HEK293 (cell line): ENCODE measurements around the gene SLC16A10.

Experiments
- REPIN1 ChIP-seq: fragments of 450-650 bp; formaldehyde crosslinking; IDR thresholded peaks from 2 replicates; pipeline ENCODE4 v1.5.1; 2017; ENCODE audit warnings: missing biosample characterization, missing genetic modification characterization, low read depth
- SETDB1 ChIP-seq: IDR thresholded peaks from one replicate; pipeline ENCODE4 v1.6.1; 2017; ENCODE audit warnings: mild to moderate bottlenecking, low read length, moderate library complexity, mixed read lengths; ENCODE audit not compliant: insufficient read length
- ZBTB1 ChIP-seq: fragments of 450-650 bp; formaldehyde crosslinking; IDR thresholded peaks from 2 replicates; pipeline ENCODE4 v1.5.1; 2016; ENCODE audit warnings: missing biosample characterization, missing genetic modification characterization

DNA sequence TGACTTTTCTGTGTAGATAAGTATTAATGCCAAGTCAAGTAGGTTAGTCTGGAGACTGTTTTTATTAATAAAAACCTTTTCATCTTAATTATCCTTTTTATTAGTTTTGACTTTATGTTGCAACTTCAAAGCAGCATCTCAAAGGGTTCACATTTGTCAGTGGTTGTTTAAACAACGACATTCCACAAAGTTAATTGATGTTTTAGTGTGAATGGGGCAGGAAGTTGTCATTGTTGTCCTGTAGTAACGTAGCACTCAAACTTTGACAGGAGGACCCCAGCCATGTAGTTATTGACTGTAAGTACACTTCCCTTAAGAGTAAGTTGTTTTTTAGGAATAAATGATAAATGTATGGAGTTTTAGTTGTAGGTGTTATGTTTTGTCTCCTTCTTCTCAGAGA is 11.3 kb downstream of the SLC16A10 start:
- no peak for TF ChIP-seq SETDB1
- no peak for TF ChIP-seq ZBTB1 (tag by site-specific recombination)
- TF ChIP-seq REPIN1 (tag by site-specific recombination), result no peak
